Measurements from ENCODE around the gene PIGR.

GRCh38 chr1:206909161-206909882 is 36.9 kb downstream of the PIGR start:
- TF ChIP-seq USF2 (IDR thresholded peaks at IDR 0.05; ENCODE audit: low read depth, low read length) (no peak), CTCF (conservative IDR thresholded peaks at IDR 0.05; ENCODE audit: low read depth, low read length) (no peak), POLR2A (IDR thresholded peaks at IDR 0.05; ENCODE audit: low read depth, low read length) (no peak), MXI1 (IDR thresholded peaks at IDR 0.05; ENCODE audit: borderline replicate concordance, low read depth, low read length) (no peak), CEBPB (IDR thresholded peaks at IDR 0.05; ENCODE audit: low read depth, low read length) (no peak), ELK1 (IDR thresholded peaks at IDR 0.05; ENCODE audit: borderline replicate concordance, low read depth, low read length) (no peak), RFX5 (IDR thresholded peaks at IDR 0.05; ENCODE audit: low read depth, low read length) (no peak), MAFK (IDR thresholded peaks at IDR 0.05; ENCODE audit: low read depth, low read length) (no peak), SMC3 (IDR thresholded peaks at IDR 0.05; ENCODE audit: low read depth, low read length) (no peak), RAD21 (IDR thresholded peaks at IDR 0.05; ENCODE audit: low read length) (no peak)

Data from IMR-90 (cell line).